Stimulated activated CD8-positive, alpha-beta memory T cell treated with anti-CD3 and anti-CD28 coated beads, Interleukin-15, amount 100 ng/mL, for 24 hours (primary cell): Measurements from ENCODE around the gene ZNF32.

Source experiments
- DNase-seq: peaks from one replicate; pipeline ENCODE4 v3.0.0-alpha.2; 2020; ENCODE audit warnings: low read depth

The ZNF32 gene, protein sequence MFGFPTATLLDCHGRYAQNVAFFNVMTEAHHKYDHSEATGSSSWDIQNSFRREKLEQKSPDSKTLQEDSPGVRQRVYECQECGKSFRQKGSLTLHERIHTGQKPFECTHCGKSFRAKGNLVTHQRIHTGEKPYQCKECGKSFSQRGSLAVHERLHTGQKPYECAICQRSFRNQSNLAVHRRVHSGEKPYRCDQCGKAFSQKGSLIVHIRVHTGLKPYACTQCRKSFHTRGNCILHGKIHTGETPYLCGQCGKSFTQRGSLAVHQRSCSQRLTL

DNA sequence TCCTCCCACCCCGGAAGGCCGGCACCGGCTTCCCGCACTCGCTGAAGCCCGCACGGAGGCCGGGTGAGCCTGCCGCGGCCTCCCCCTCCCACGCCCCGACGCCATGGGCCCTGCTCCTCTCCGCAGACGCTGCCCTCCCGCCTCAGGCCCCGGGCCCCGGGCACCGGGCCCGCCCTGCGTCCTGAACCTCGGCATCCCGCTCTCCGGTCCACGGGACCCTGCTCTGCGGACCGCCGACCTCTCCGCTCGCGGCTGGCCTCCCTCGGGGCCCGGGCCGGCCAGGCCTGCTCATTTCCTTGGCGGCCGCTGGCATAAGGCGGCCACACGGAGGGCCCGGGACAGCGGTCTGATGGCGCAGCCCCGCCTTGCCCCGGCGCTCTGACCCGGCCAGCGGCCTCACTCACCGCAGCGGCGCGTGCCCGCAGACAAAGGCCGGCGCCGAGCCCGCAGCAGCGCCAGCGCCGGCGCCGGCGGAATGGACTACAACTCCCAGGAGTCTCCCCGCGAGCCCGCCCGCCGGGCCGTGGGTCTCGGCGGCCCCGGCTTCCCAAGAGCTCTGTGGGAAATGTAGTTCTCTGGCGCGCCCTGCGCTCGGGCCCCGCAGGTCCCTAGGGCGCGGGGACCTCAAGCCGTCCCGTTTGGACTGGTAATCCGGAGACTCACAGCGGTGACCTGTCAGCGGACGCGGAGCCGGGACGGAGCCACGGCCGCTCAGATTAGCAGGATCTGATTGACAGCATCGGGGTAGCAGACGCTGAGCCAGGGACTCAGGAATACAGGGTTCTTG lies at the start of gene ZNF32:
ZNF32 (minus strand) TSS at position 484 of the 787 bp plus-strand sequence. CDS start 2,748 bp downstream, outside the sequence.
- peak; percentile 63 for DNase-seq

DNA sequence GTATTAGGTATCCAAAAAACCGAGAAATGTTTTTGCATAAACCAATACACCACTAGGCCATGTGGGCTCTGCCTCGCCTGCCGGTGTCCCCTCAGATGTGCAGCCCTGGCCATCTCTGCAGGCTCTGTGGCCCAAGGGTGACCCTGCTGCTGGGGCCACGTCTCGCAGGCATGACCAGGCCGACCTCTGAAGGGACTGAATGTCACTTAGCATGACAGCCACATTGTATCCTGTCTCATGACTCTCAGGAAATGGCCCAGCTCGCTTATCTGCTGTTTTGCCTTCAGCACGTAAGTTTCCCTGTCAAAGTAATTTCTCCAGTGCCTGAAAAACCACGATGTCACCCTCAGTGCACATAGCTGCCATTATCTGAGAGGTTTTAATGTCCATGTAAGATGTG lies 49.5 kb upstream of the ZNF32 start:
- no peak for DNase-seq

DNA sequence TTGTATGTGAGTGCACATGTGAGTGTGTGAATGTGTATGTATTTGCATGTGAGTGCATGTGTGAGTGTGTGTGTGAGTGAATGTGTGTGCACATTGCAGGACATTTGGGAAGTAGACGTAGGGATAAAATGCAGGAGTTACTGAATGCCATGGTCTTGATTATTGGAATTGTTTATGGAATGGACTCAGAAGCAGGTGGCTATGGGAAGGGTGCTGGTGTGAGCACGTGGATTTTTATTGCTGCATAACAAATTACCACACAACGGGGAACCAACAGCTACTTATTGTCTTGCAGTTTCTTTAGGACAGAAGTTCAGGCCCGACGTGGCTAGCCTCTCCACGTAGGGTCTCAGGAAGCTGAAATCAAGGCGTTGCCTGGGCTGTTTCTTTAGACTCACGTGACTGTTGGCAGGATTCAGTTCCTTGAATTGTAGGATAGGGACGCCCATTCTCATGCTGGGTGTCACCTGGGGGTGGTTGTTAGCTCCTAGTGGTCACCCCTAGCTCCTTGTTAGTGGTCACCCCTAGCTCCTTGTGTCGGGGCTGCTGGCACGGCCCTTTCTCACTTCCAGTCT lies 48.3 kb upstream of the ZNF32 start:
- no peak for DNase-seq

DNA sequence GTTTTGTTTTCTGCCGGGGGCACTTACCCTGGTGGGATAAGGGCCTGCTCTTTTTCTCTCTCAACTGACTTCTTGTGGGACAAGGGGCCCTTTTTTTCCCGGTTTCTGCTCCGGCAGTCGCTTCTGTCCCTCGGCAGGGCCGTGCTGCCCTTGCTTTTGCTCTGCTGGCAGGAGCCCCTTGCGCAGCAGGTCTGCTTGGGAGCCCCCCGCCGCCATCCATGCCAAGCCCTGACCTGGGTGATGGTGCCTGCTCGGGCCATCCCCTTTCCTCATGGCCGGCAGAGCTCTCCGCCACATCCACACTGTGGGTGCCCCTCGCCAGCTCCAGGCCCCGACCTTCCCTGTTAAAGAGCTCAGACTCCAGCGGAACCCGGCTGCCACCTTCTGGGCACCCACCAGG lies 47.0 kb upstream of the ZNF32 start:
- DNase-seq = no peak

DNA sequence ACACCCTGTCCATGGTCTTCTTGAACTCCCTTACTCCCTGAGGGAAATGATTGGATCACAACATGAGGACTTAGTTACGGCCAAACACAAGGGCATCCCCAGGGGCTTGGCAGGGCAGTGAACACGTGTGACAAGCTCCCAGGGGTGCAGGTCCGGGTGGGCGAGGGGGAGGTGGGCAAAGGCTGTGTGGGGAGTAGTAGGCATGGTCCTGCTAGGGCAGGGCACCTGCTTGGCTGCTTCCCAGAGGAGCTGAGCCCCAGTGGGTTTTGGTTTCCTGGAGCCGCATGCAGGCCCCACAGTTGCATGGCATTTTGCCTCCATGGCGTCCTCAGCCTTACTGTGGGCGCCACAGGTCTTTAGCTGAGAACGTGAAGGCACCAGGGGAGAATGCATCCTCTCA lies 46.6 kb upstream of the ZNF32 start:
- no peak for DNase-seq

DNA sequence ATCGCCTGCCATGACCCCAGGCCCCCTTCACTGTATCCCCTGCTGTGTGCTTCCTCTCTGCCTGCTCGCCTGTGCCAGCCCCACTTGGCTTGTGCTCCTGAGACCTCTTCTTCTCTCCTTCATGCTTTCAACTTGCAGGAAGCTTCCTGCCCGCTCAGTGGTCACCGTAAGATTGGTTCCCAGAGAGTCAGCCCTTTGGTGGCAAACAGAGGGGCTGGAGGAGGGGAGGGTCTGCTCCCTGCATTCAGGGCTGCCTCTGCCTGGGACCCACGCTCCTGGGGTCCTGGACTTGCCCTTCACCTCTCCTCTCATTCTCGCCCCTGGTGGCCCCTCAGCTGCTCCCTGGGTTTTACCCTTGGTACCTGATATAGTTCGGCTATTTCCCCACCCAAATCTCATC lies 45.8 kb upstream of the ZNF32 start:
- no peak for DNase-seq

DNA sequence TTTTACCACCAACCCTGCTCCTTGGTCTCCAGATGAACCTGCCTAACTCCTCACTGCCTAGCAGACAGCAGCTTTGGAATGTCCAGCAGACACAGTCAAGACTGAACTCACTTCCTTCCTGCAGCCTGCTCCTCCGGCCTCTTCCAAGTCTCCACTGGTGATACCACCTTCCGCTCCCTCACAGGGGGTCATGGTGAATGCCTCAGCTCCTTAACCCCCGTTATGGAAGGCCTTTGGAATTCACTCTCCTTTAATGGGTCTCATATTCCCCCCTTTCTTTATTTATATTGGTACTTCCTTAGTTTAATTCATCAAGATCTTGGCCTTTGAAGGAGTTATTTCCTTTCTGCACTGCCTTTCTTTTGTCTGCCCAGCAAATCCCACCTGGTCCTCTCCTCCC lies 44.9 kb upstream of the ZNF32 start:
- no peak for DNase-seq

DNA sequence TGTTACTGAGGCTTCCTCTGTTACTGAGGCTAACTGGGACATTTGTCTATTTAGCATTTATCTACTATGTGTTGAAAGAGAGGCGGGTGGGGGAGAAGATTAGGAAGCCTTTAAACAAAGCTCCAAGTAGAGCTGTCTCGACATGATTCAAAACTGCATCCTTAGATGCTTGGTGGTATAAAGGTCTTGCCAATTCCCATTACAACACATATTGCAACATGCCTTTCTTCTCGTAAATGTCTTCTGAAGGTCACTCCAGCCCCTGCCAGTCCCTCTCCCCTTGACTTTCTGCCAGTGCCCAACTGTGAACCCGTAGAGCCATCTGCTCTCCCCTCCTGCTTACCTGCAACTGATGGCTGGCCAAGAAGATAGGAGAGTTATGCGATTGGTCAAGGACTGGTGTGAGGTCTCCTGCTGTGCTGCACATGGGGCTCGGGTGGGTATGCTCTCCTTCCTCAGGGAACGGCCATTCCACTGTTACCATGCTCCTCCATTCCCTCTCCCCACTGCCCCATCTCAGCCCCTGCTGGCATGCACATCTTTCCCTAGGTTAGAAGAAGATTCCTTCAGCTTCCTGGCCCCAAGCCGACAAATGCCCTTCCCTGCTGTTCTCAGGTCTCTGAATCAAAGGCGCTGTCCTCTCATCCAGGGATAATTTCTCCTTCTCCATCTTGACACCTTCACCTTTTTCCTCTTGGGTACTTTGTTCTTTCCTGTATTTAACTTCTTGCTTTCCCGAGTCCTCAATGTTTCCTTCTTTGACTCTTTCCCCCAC lies 43.6 kb upstream of the ZNF32 start:
- no peak for DNase-seq

DNA sequence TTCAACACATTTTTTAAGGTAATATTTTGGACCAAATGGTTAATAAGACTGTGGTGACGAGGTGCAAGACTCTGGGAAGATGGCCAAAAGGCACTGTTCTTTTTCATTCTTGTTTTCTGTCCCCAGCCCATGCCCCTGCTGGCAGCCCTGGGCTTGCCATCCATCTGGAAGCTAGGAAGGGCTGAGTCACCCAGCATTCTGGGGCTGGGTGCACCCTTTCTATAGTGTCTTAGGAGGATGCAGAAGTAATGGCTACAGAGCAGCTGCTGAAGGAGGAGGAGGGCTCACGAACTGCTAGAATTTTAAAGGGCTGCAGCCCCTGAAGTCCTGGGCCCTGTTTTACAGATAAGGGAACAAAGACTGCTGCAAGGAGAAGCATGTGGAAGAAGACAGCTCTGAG lies 42.8 kb upstream of the ZNF32 start:
- no peak for DNase-seq

DNA sequence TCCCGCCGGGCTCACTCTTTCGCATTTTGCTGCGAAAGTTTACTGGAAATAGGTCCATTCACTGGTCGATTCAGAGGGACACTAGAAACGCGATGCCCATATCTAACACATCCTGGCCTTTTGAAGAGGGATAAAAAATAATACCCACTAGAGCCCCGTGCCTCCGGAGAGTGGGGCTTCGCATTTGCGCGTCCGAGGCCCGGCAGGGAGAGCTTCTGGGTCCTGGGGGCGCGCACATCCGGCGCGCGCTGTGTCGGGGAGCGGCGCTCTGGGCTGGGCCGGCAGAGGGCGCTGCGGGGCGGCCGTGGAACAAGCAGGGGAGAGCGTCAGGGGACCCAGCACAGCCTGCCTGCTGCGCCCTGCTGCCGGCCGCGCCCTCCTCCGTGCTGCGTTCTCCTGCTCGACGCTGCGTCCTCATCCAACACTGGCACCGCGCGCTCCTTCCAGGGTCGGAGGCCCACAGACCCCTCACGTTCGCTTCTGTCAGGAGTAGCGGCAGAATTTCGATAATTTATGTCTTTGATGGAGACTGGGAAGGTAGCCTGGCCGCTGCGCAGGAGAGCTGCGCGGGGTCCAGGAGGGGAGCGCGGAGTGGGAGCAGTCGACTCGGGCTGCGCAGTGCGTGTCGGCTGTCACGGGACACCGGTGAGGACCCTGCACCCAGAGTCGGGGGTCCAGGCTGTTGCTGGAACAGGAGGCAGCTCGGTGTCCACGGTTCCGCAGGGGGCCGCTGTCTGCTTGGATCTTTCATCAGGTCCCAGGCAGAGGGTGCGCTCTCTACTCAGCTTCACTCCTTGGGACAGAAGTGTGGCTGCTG lies 41.5 kb upstream of the ZNF32 start:
- DNase-seq = peak; percentile 84

DNA sequence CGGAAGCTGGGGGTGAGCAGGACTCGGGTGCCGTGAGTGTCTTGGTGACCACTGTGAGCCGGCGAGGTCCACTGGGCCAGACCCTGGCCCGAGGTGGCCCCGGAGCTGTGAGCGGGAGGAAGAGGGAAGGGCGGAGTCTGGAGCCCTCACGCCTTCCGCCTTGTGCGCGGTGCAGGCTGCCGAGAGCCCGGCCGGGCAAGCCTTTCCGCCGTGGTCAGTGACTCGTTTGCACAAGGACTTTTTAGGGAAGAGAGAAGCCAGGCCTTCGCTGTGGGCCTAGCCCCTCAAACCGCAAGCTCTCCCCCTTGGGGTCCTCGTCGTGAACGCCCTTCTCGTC lies 40.9 kb upstream of the ZNF32 start:
- peak; percentile 19 for DNase-seq

DNA sequence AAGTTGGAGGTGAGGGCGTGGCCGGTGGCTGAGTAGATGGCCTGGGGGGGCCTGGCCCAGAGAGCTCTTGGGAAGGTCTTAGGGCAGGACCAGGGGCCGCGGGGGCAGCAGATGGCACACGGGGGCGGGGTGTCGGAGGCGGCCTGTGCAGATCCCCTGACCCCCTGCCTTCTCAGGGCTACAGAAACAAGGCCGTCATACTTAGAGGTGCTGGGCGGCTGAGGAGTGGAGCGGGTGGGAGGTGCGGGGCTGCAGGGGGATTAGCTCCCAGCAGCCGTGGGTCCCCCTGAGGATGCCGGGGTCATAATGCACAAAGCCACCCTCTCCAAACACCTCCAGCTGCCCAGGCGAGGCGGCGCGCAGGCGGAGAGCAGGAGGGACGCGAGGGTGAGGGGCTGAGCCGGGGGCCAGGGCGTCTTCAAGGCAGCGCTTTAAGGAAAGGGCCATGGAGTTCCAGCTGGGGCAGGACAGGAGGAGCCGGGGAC lies 40.4 kb upstream of the ZNF32 start:
- no peak for DNase-seq

DNA sequence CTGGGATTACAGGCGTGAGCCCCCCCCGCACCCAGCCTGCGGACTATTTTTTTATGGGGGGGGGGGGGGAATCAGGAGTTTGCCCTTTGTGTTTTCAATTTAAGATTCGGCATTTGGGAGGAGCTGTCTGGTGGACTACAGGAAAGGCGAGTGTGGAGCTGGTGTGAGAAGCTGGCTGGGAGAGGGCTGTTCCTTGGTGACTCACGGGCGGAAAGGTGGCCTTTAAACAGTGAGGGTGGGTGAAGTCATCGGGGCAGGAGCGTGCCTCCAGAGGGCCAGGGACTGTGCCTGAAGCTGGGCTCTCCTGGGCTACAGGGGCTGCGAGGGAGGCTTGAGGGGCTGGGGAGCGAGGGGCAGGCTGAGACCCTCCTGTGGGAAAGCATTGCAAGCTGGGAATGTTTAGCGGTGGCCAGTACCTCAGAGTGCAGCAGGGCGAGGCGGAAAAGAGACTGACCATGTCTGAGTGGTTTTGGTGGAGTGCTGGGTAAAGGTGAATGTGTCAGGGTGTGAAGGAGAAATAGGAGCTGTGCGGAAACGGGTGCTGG lies 39.7 kb upstream of the ZNF32 start:
- DNase-seq = no peak

DNA sequence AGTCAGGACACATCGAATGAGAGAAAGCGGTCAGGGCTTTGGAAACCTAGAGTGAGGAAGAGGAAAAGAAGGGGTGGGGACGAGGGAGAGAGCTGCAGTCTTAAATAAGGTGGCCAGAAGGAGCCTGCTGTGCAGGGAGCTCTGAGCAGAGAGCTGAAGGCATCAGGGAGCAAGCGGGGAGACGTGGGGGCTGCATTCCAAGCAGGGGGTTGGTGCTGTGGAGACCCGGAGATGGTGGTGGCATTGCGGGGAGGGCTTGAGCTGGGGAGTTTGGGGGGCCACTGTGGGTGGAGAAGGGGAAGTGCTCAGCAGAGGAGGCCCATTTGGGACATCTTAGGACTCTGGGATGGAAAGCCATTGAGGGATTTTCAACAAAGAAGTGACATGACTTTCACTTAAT lies 38.7 kb upstream of the ZNF32 start:
- no peak for DNase-seq

DNA sequence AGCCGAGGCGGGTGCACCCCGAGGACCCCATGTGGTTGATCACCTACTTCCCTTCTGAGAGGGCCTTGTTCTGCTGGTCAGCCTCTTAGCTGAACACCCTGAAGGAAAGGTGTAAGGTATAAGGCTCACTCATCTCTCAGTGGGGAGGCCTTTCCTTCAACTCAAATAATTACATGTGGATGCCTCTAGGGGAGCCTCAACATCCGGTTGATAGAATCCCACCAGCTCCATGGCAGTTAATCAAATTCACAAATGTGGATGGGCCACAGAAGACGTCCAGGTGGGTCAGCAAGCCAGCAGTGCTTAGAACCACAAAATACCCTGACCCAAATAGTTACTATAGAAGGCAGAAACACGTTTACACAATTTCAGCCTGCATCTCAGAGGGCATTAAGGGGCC lies 37.7 kb upstream of the ZNF32 start:
- DNase-seq = no peak

DNA sequence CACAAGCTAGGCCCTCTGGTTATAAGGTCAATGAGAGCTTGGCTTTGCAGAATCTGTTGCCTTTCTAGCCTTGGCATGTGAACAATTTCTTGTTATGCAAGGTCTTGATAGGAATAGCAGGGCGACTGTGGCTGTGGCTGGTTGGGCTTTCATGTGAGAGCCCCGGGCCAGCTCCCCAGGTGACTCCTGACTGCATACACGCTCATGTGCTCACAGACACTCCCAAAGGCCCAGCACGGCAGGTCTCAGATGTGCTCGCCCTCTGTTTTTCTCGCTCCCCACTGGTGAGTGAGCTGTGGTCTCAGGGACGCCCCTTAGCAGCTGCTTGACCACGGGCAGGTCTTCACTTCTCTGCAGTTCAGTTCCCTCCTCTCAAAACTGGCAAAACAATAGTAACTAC lies 37.1 kb upstream of the ZNF32 start:
- DNase-seq = no peak

DNA sequence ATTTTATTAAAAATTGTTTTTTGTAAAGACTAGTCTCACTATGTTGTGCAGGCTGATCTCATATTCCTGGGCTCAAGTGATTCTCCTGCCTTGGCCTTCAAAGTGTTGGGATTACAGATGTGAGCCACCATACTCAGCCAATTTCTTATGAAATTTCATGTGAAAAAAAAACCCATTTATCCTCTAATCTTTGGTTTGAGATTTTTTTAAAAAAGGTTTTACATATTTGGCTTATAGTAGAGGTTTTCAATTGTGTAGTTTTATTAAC lies 35.5 kb upstream of the ZNF32 start:
- DNase-seq = no peak

DNA sequence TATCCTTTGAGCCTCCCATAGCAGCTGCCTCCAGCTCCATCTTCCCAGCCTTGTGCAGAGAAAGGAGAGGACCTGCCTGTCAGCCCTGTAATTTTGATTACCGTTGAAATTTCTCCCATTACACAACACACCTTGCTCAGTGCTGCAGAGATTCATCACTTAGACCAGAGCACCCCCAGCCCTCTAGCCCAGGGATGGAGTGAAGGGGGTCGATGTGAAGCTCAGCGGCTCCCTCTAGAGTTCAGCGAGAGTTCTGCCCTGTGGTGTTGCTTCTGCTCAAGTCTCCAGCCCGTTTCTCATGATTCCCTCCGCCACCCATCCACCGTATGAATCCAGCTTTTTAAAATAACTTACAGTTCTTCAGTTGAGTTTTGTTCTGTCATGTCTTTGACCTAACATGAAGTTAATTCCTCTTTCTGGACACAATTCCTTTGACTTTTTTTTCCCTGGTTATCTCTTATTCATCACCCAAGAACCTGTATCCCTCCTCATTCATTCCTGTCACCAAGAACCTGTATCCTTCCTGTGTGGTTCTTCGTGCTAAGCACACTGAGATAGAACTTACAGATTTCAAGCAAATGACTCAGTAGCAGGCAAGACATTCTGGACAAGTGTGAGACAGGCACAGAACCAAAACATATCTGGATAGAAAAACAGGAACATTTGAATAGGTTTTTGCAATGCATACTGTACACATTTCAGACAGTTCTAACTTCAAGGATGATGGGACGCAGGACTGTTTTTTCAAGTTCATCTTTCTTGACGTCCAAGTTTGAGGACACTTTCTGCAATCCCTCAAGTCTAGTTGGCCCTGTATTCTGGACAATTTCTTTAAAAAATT lies 35.0 kb upstream of the ZNF32 start:
- DNase-seq = no peak

DNA sequence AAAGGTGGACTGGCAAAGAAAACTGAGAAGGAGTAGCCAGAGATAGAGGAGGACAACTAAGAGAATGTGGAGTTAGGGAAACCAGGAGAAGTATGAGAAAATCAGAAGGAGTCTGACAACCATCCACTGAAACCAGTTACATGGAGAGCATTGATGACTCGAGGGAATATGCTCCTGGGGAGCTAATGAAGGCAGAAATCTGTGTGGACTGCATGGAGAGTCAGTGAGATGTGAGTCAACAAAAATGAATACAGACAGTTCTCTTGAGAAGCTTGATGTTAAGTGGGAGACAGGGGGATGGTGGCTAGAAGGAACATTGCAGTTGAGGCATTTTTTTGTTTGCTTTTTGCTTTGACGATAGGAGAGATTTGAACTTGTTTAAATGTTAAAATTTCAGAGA lies 34.3 kb upstream of the ZNF32 start:
- no peak for DNase-seq

DNA sequence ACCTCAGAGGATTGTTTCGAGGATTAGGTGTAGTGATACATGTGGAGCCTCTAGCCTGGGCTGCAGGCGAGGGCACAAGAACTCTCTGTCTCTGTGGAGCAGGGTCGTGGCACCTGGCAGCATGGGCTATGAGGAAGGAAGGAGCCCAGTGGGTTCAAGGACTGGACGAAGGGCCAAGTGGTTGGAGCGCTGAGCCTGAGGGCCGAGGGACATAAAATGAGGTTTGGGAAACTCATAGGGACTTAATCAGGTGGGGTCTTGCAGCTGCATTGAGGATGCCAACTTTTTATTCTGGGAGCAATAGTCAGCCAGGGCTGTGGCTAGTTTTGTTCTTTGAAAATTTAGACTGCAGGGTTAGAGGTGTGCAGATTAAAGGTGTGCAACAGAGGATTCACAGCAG lies 33.0 kb upstream of the ZNF32 start:
- no peak for DNase-seq

DNA sequence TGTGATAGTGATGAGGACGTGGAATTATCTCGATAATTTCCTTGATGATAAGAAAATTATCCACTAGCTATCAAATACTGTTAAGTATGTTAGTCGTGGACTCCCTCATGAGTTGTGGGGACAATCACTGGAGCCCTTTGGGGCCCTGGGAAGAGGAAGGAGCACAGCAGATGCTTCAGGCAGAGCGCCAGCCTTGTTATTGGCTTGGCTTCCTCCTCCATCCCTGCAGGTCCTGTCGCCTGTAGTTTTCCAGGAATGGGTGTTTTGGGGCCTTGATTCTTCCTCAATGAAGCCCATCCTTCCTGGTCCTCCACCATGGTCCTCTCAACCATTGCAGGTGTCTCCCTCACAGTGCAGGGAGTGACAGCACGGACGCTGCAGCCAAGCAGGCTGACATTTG lies 32.5 kb upstream of the ZNF32 start:
- no peak for DNase-seq
